GM23338 (cell line): ENCODE data around the gene CCDC69. TPM values are rescaled to one million over a fixed set of nuclear protein-coding genes. Genes with fewer than 3 reads are reported as not detected.

Source experiments
- ATAC-seq: fragments of 200-7000 bp; cut with Tn5 transposase; 3 replicates; pipeline ENCODE4 v1.9.1; 2020
- DNase-seq: peaks from one replicate; pipeline ENCODE4 v3.0.0-alpha.2; 2015; ENCODE audit warnings: low spot score
- H2AFZ ChIP-seq: fragments of 200-600 bp; sonication (generic); 2 replicates; pipeline ENCODE4 v1.8.0; 2016; ENCODE audit warnings: antibody characterized with exemption, mild to moderate bottlenecking, moderate library complexity
- H3F3A ChIP-seq: fragments of 200-600 bp; sonication (generic); replicated peaks from 2 replicates; pipeline ENCODE4 v1.8.0; 2017; ENCODE audit warnings: antibody characterized with exemption, mixed run types, low read depth
- H3K27ac ChIP-seq: fragments of 200-600 bp; sonication (generic); 2 replicates; pipeline ENCODE4 v1.6.1; 2016; ENCODE audit warnings: low read depth
- H3K27me3 ChIP-seq: fragments of 200-600 bp; sonication (generic); 2 replicates; pipeline ENCODE4 v1.8.0; 2016; ENCODE audit warnings: mild to moderate bottlenecking, mixed run types, moderate library complexity; ENCODE audit not compliant: insufficient read depth
- H3K36me3 ChIP-seq: fragments of 200-600 bp; sonication (generic); 2 replicates; pipeline ENCODE4 v1.8.0; 2016; ENCODE audit warnings: mild to moderate bottlenecking; ENCODE audit not compliant: insufficient read depth
- H3K4me1 ChIP-seq: fragments of 200-600 bp; sonication (generic); 2 replicates; pipeline ENCODE4 v1.8.0; 2016; ENCODE audit warnings: mild to moderate bottlenecking, moderate library complexity; ENCODE audit not compliant: insufficient read depth
- H3K4me2 ChIP-seq: fragments of 200-600 bp; sonication (generic); 2 replicates; pipeline ENCODE4 v1.7.1; 2017; ENCODE audit warnings: mixed run types
- H3K4me3 ChIP-seq: fragments of 200-600 bp; sonication (generic); 2 replicates; pipeline ENCODE4 v1.6.1; 2016; ENCODE audit warnings: mixed run types
- H3K79me2 ChIP-seq: fragments of 200-600 bp; sonication (generic); replicated peaks from 2 replicates; pipeline ENCODE4 v1.8.0; 2017; ENCODE audit warnings: mild to moderate bottlenecking; ENCODE audit not compliant: insufficient read depth
- H3K9me2 ChIP-seq: fragments of 200-600 bp; sonication (generic); 2 replicates; pipeline ENCODE4 v1.8.0; 2017; ENCODE audit not compliant: insufficient read depth
- H4K20me1 ChIP-seq: fragments of 200-600 bp; sonication (generic); replicated peaks from 2 replicates; pipeline ENCODE4 v1.8.0; 2017; ENCODE audit warnings: mild to moderate bottlenecking; ENCODE audit not compliant: insufficient read depth
- H3K27ac Mint-ChIP-seq: 2 replicates; pipeline ENCODE4 v1.8.0; 2020; ENCODE audit warnings: inconsistent platforms, mild to moderate bottlenecking, moderate library complexity, mixed read lengths
- H3K27me3 Mint-ChIP-seq: 3 replicates; pipeline ENCODE4 v1.8.0; 2022; ENCODE audit warnings: low read depth, mild to moderate bottlenecking, moderate library complexity, mixed read lengths, inconsistent platforms; ENCODE audit not compliant: insufficient read depth, poor library complexity
- H3K36me3 Mint-ChIP-seq: 3 replicates; pipeline ENCODE4 v1.8.0; 2021; ENCODE audit warnings: low read depth, mild to moderate bottlenecking, inconsistent platforms, moderate library complexity, mixed read lengths
- H3K4me1 Mint-ChIP-seq: 3 replicates; pipeline ENCODE4 v1.8.0; 2020; ENCODE audit warnings: mild to moderate bottlenecking, inconsistent platforms, mixed read lengths
- H3K4me3 Mint-ChIP-seq: 3 replicates; pipeline ENCODE4 v1.8.0; 2021; ENCODE audit warnings: moderate library complexity, mild to moderate bottlenecking, inconsistent platforms, mixed read lengths
- H3K9me3 Mint-ChIP-seq: 3 replicates; pipeline ENCODE4 v1.8.0; 2020; ENCODE audit warnings: moderate library complexity, mild to moderate bottlenecking, inconsistent platforms, mixed read lengths
- CREB1 ChIP-seq: fragments of 250-450 bp; sonication (Bioruptor Pico); IDR thresholded peaks from 2 replicates; pipeline ENCODE4 v1.5.0; 2020; ENCODE audit warnings: low read depth, mild to moderate bottlenecking, moderate library complexity
- CTCF ChIP-seq, 2 experiments: fragments of 200-600 bp in 1 of 2; sonication (generic) in 1 of 2; conservative IDR thresholded peaks; 2 replicates each; pipeline versions ENCODE4 v1.5.1 to v1.6.1; 2016 to 2017; ENCODE audit warnings: antibody characterized with exemption in 2 of 2, low read depth in 2 of 2, mild to moderate bottlenecking in 2 of 2, moderate library complexity in 1 of 2
- EZH2 ChIP-seq: fragments of 200-600 bp; sonication (generic); IDR thresholded peaks from one replicate; pipeline ENCODE4 v1.8.0; 2017; ENCODE audit warnings: antibody characterized with exemption, mild to moderate bottlenecking, low read depth; ENCODE audit not compliant: unreplicated experiment
- EZH2phosphoT487 ChIP-seq: fragments of 200-600 bp; sonication (generic); IDR thresholded peaks from one replicate; pipeline ENCODE4 v1.8.1; 2018; ENCODE audit warnings: antibody characterized with exemption; ENCODE audit not compliant: unreplicated experiment
- JUNB ChIP-seq: IDR thresholded peaks from one replicate; pipeline ENCODE4 v1.6.1; 2016; ENCODE audit warnings: antibody characterized with exemption; ENCODE audit not compliant: unreplicated experiment
- NANOG ChIP-seq: IDR thresholded peaks from 2 replicates; pipeline ENCODE4 v1.6.1; 2016; ENCODE audit warnings: antibody characterized with exemption, borderline replicate concordance
- POLR2AphosphoS5 ChIP-seq: IDR thresholded peaks from 2 replicates; pipeline ENCODE4 v1.6.1; 2016; ENCODE audit warnings: antibody characterized with exemption, low read depth
- ZNF114 ChIP-seq: fragments of 250-450 bp; sonication (Bioruptor Pico); IDR thresholded peaks from 2 replicates; pipeline ENCODE4 v1.5.0; 2020; ENCODE audit warnings: mild to moderate bottlenecking, moderate library complexity
- ZNF331 ChIP-seq: fragments of 250-450 bp; sonication (Bioruptor Pico); IDR thresholded peaks from 2 replicates; pipeline ENCODE4 v1.5.0; 2020; ENCODE audit warnings: low read depth, mild to moderate bottlenecking, moderate library complexity
- ZNF462 ChIP-seq: fragments of 250-450 bp; sonication (Bioruptor Pico); IDR thresholded peaks from 2 replicates; pipeline ENCODE4 v1.5.0; 2020; ENCODE audit warnings: mild to moderate bottlenecking, moderate library complexity
- polyA plus RNA-seq: library from polyadenylated mRNA; unstranded; fragments of >200 nt; fragmentation: Nextera tagmentation; extraction: Ambion mirVana; gene quantifications from 2 replicates; pipeline ENCODE4 v1.2.1, GENCODE V29; 2016
- total RNA-seq: library from RNA; depleted of rRNA; stranded (reverse); fragments of >200 nt; shearing (Covaris generic); gene quantifications from 2 replicates; pipeline ENCODE4 v1.2.3, GENCODE V29; 2014

Gene CCDC69
- total and polyA plus RNA-seq, 2 experiments from 2014 or later: 2.7 to 5.3 TPM

- ATAC-seq: peak; percentile 42
- Mint-ChIP-seq H3K27ac (peak overlapping the region; percentile 57; the same call in 1 of the 2 replicates), H3K4me3 (peak overlapping the region; percentile 81), H3K4me1 (peaks cover 26% of the 10 kb centered on the region), H3K27me3 (peaks cover 5% of the 10 kb centered on the region), H3K9me3 (no peaks in the 10 kb centered on the region), H3K36me3 (no peaks in the 10 kb centered on the region; the same call in 2 of the 3 replicates)
- Histone ChIP-seq H3K36me3 (no peaks in the 10 kb centered on the region), H3K4me3 (peak overlapping the region; percentile 88), H3K9me2 (no peaks in the 10 kb centered on the region), H3K27me3 (peaks cover 10% of the 10 kb centered on the region; the same call in 1 of the 2 replicates), H4K20me1 (0 out of 2 replicates have a peak, but pooled peaks cover 6% of the 10 kb centered on the region), H3F3A (no peaks in the 10 kb centered on the region; the same call in 1 of the 2 replicates), H3K4me1 (peaks cover 26% of the 10 kb centered on the region), H2AFZ (peak overlapping the region; percentile 92; the same call in 1 of the 2 replicates), H3K79me2 (peaks cover 24% of the 10 kb centered on the region), H3K27ac (no peak overlapping the region), H3K4me2 (peak overlapping the region; percentile 98)
- DNase-seq: peak; percentile 64
- TF ChIP-seq ZNF114 (CRISPR knock-in tag) (no peak), ZNF462 (CRISPR knock-in tag) (no peak), EZH2phosphoT487 (no peak), POLR2AphosphoS5 (no peak), NANOG (no peak), JUNB (no peak), ZNF331 (no peak), EZH2 (no peak), CTCF (conservative IDR thresholded peaks at IDR 0.05; ENCODE audit: low read depth in 2 of 2) (no peak), CREB1 (CRISPR knock-in tag) (no peak)
Observed at GRCh38 chr5:151158287-151158661, 65.6 kb downstream of the CCDC69 start.
